Common myeloid progenitor, CD34-positive (primary cell): ENCODE results near the gene RABGGTB.
"Not testable (repeated sequence)": the region's sequence is repeated elsewhere in the genome, so short reads cannot be mapped to it uniquely, and the experiment has no call there.

Experiments used
- CTCF ChIA-PET: fragments of 350-600 bp; sonication (Branson Sonifier 250); formaldehyde crosslinking; loops from one replicate; lab custom pipeline; 2021; ENCODE audit warnings: antibody characterized with exemption; lab: Charles Lee
- POLR2A ChIA-PET: fragments of 350-600 bp; sonication (Branson Sonifier 250); formaldehyde crosslinking; loops from one replicate; lab custom pipeline; 2021; ENCODE audit warnings: antibody characterized with exemption; lab: Charles Lee
- DNase-seq, 3 donors: peaks; one replicate each; pipeline versions ENCODE4 v3.0.0 to v3.0.0-alpha.2; 2013
- H3K27ac ChIP-seq, 2 experiments: 1 replicate in 1 of 2; 2 replicates in 1 of 2; pipeline ENCODE4 v1.7.0; 2013; ENCODE audit warnings: inconsistent platforms in 2 of 2, low read length in 2 of 2, mild to moderate bottlenecking in 2 of 2, low read depth in 1 of 2, moderate library complexity in 1 of 2; ENCODE audit not compliant: severe bottlenecking in 2 of 2, insufficient read depth in 1 of 2, poor library complexity in 1 of 2
- H3K27me3 ChIP-seq, 5 experiments: replicated peaks in 2 of 5; 1 replicate in 3 of 5; 2 replicates in 2 of 5; pipeline versions ENCODE4 v1.6.1 to v1.7.0; 2013; ENCODE audit warnings: low read length in 4 of 5, mild to moderate bottlenecking in 2 of 5, moderate library complexity in 2 of 5, inconsistent platforms in 1 of 5; ENCODE audit not compliant: insufficient read depth in 5 of 5, control insufficient read depth in 4 of 5
- H3K36me3 ChIP-seq, 4 experiments: 1 replicate in 2 of 4; 2 replicates in 2 of 4; pipeline versions ENCODE4 v1.6.1 to v1.7.0; 2013; ENCODE audit warnings: low read length in 3 of 4, control low read depth in 1 of 4, mild to moderate bottlenecking in 1 of 4; ENCODE audit not compliant: control insufficient read depth in 4 of 4, insufficient read depth in 4 of 4
- H3K4me1 ChIP-seq, 4 experiments: 1 replicate in 3 of 4; 2 replicates in 1 of 4; pipeline versions ENCODE4 v1.6.1 to v1.7.1; 2013; ENCODE audit warnings: low read length in 3 of 4, mild to moderate bottlenecking in 3 of 4, control low read depth in 1 of 4, inconsistent platforms in 1 of 4, moderate library complexity in 1 of 4; ENCODE audit not compliant: control insufficient read depth in 4 of 4, insufficient read depth in 4 of 4; ENCODE audit errors: control extremely low read depth in 1 of 4
- H3K4me3 ChIP-seq, 7 experiments: 1 replicate in 4 of 7; 2 replicates in 3 of 7; pipeline versions ENCODE4 v1.5.1 to v1.7.0; 2013; ENCODE audit warnings: mild to moderate bottlenecking in 7 of 7, low read length in 6 of 7, moderate library complexity in 6 of 7, inconsistent platforms in 2 of 7, low read depth in 2 of 7, control low read depth in 1 of 7; ENCODE audit not compliant: insufficient read depth in 4 of 7, control insufficient read depth in 1 of 7; ENCODE audit errors: extremely low read depth in 1 of 7
- H3K9me3 ChIP-seq, 5 experiments: 1 replicate in 4 of 5; 2 replicates in 1 of 5; pipeline versions ENCODE4 v1.6.1 to v1.7.1; 2013; ENCODE audit warnings: low read length in 4 of 5, mild to moderate bottlenecking in 2 of 5, inconsistent platforms in 1 of 5, low read depth in 1 of 5, moderate library complexity in 1 of 5; ENCODE audit not compliant: control insufficient read depth in 4 of 5, insufficient read depth in 2 of 5; ENCODE audit errors: control extremely low read depth in 1 of 5
- WGBS: methylation state at CpG from one replicate; pipeline ENCODE4 v1.1.5; 2013; ENCODE audit not compliant: insufficient coverage; 5-methylcytosine and 5-hydroxymethylcytosine counted together

The RABGGTB gene

GRCh38 chr1:75765697-75766355 lies 20.2 kb upstream of the RABGGTB start:
- H3K27me3 ChIP-seq, result no peaks in the 10 kb centered on the region
- H3K4me3 ChIP-seq, result no peak overlapping the region
- no peaks in the 10 kb centered on the region for H3K9me3 ChIP-seq
- CTCF ChIA-PET, result no interaction called here
- H3K4me1 ChIP-seq, result no peaks in the 10 kb centered on the region
- H3K36me3 ChIP-seq, result peaks cover 5 to 14% (median 8%) of the 10 kb centered on the region in 4 experiments
- no peak for DNase-seq
- no peak overlapping the region for H3K27ac ChIP-seq
- 100% methylated on average over 1 of the region's 1 CpG for WGBS
- POLR2A ChIA-PET, result no interaction called here

- WGBS, result no CpG with 5 or more reads among the region's 1 CpG
- H3K36me3 ChIP-seq, result peaks cover 3 to 7% (median 5%) of the 10 kb centered on the region in 4 experiments
- ChIA-PET CTCF (no interaction called here), POLR2A (no interaction called here)
- H3K27ac ChIP-seq, result no peak overlapping the region
- no peak for DNase-seq
- no peaks in the 10 kb centered on the region for H3K9me3 ChIP-seq
- no peaks in the 10 kb centered on the region for H3K27me3 ChIP-seq
- H3K4me3 ChIP-seq, result no peak overlapping the region
- H3K4me1 ChIP-seq, result no peaks in the 10 kb centered on the region
Measured at GRCh38 chr1:75768016-75768415, 18.0 kb upstream of the RABGGTB start.

GRCh38 chr1:75770761-75771160 lies 15.3 kb upstream of the RABGGTB start:
- ChIA-PET CTCF (no interaction called here), POLR2A (no interaction called here)

GRCh38 chr1:75771978-75772377 lies 14.1 kb upstream of the RABGGTB start:
- POLR2A ChIA-PET, result no interaction called here
- WGBS, result no CpG with 5 or more reads among the region's 3 CpGs
- peaks cover 0 to 1% (median 0%) of the 10 kb centered on the region in 5 experiments for H3K9me3 ChIP-seq
- H3K4me3 ChIP-seq, result no peak overlapping the region
- DNase-seq, result no peak
- H3K27ac ChIP-seq, result no peak overlapping the region
- H3K27me3 ChIP-seq, result no peaks in the 10 kb centered on the region
- H3K4me1 ChIP-seq, result no peaks in the 10 kb centered on the region
- no peaks in the 10 kb centered on the region for H3K36me3 ChIP-seq
- CTCF ChIA-PET, result no interaction called here

More at GRCh38 chr1:75770761-75771160, 15.3 kb upstream of the RABGGTB start:
- Histone ChIP-seq H3K9me3 (no peaks in the 10 kb centered on the region), H3K4me1 (no peaks in the 10 kb centered on the region), H3K36me3 (no peaks in the 10 kb centered on the region), H3K27ac (no peak overlapping the region), H3K4me3 (no peak overlapping the region), H3K27me3 (no peaks in the 10 kb centered on the region)
- no peak for DNase-seq
- WGBS, result no CpG with 5 or more reads among the region's 1 CpG

- H3K27me3 ChIP-seq, POLR2A ChIA-PET, H3K36me3 ChIP-seq, H3K4me1 ChIP-seq, H3K9me3 ChIP-seq, H3K4me3 ChIP-seq, CTCF ChIA-PET, DNase-seq, H3K27ac ChIP-seq: not testable (repeated sequence)
- WGBS, result 91% methylated on average over 4 of the region's 4 CpGs
Measured at GRCh38 chr1:75777812-75778211, 8.2 kb upstream of the RABGGTB start.

- H3K9me3 ChIP-seq, POLR2A ChIA-PET, H3K27me3 ChIP-seq, H3K27ac ChIP-seq, H3K4me3 ChIP-seq, H3K36me3 ChIP-seq, H3K4me1 ChIP-seq, CTCF ChIA-PET, DNase-seq: not testable (repeated sequence)
- WGBS, result 100% methylated on average over 1 of the region's 5 CpGs
Measured at GRCh38 chr1:75778694-75779093, 7.4 kb upstream of the RABGGTB start.

GRCh38 chr1:75780183-75780582 lies 5.9 kb upstream of the RABGGTB start:
- H3K27ac ChIP-seq, H3K9me3 ChIP-seq, CTCF ChIA-PET, DNase-seq, H3K27me3 ChIP-seq, H3K36me3 ChIP-seq, H3K4me3 ChIP-seq, H3K4me1 ChIP-seq, POLR2A ChIA-PET: not testable (repeated sequence)
- WGBS, result 95% methylated on average over 2 of the region's 4 CpGs
